GM19455 (cell line): ENCODE data around the gene TNS4.

Source experiments
- ATAC-seq: cut with Tn5 transposase; IDR thresholded peaks from one replicate; pipeline ENCODE4 v1.9.1; 2021; ENCODE audit not compliant: unreplicated experiment

TNS4 gene

GRCh38 chr17:40473573-40474365, 27.7 kb downstream of the TNS4 start:
- no peak for ATAC-seq

DNA sequence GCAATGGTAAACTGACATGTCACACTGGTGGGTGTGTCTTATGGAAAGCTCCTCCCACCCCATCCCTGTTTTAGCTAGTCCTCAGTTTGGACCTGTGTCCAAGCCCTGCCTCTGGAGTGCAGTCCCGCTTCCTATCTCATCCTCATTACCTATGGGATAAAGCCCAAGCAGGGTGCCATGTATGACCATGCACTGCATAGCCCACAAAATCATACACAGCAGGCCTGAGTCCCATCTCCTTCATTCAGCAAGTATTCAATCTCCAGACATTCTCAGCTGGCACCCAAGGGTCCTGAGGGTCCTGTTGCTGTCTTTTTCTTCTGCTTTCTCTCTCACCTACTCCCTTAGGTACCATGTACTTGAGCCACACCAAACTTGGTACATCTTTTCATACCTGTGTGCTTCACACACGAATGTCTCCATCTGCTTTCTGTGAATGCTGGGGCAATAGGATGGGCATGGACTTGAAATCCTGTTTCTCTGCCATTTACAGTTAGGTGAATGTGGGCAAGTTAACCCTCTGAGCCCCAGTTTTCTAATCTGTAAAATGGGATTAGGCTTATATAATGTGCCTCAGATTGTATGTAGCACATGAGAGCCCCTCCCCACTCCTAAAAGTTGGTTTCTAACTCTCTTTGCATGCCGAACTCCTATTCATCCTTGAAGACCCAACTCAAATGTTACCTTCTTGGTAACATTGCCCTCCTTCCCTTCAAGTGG, 28.5 kb downstream of the TNS4 start:
- no peak for ATAC-seq

GRCh38 chr17:40471846-40472732, 29.3 kb downstream of the TNS4 start:
- no peak for ATAC-seq

- ATAC-seq = no peak
These were observed 30.2 kb downstream of the TNS4 start for GRCh38 chr17:40470932-40471828.

- no peak for ATAC-seq
These were observed 31.4 kb downstream of the TNS4 start for GRCh38 chr17:40469805-40470675.

GRCh38 chr17:40468560-40468959, 32.9 kb downstream of the TNS4 start:
- ATAC-seq = no peak

DNA sequence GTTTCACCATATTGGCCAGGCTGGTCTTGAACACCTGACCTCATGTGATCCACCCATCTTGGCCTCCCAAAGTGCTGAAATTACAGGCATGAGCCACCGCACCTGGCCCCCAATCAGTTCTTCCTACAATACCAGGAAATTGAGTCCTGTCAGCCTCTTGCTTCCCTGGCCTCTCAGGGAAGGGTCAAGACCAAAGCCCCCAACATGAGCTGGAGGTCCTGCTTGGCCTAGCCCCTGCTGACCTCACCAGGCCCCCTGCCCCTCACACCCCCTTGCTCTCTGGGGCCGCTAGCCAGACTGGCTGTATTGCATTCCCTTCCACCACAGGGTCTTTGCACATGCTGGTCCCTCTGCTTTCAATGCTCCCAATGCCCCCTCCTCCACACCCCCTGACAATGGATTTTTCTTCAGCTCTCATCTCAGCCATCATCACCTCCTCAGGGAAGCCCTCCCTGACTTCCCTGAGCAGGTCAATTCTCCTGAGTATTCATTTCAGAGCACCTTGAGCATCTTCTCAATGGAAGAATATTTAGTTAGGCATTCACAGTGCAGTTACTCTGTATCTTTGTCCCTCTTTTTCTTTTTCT, 34.0 kb downstream of the TNS4 start:
- ATAC-seq = no peak

DNA sequence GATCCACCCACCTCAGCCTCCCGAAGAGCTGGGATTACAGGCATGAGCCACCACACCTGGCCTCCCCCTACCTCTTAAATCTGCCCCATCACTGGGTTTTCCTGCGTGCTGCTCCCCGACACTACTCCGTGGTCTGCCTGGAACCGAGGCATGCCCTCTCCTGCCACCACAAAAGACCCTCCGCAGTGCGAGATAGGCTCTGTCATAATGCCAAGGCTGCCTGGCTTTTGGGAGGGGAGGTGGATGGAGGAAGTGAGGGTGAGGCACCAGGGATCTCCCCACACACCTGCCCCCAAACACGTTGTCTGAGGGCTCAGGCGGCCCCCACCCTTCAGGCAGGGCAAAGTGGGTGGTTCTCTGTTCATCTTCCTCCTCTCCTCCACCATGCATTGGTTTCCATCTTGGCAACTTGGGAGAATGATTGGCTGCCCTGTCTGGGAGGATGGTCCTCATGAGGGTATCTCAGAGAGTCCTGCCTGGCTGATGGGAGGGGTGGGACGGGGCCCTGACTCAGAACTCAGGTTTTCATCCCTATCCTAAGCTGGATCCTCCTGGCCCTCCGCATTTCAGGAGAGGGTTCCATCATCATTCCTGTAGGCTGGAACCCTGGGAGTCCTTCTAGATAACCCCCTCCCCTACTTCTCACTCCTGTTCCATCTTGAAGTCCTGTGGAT, 35.0 kb downstream of the TNS4 start:
- ATAC-seq = no peak

DNA sequence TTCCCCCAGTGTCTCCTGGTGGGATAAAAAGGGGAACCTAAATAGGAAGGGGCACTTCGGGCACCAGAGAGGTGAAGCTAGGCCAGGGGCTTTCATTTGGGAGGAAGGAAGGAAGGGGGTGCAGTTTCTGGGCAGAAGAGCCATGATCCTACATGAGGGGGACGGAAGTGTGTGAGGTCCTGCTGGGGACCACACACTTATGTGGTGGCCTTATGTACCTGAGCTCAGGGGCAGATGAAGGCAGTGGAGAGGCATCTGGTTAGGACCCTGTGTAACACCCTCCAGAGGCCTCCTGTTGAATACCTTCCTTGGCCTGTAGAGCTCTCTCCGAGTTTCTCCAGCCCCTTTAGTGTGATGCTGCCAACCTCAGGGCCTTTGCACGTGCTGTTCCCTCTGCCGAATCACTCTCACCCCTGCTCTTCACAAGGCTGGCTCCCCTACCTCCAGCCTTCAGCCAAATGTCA, 37.0 kb downstream of the TNS4 start:
- no peak for ATAC-seq

DNA sequence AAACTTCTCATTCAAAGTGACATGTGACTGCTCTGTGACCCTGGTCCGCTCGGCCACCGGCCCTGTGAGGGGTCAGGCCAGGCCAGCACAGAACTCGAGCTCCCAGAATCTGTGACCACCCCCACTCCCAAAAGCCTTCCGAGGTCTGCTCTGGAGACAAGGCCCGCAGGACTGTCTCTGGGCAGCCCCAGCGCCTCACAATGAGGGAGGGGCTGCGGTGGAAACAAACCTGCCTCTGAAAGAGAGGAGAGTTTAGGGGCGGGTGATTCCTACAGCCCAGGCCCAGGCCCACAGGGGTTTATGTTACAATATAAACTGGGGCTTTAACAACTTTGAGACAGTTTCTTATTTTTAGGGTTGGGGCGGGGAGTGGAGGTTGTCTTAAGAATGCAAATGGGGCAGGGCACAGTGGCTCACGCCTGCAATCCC, 38.3 kb downstream of the TNS4 start:
- no peak for ATAC-seq

DNA sequence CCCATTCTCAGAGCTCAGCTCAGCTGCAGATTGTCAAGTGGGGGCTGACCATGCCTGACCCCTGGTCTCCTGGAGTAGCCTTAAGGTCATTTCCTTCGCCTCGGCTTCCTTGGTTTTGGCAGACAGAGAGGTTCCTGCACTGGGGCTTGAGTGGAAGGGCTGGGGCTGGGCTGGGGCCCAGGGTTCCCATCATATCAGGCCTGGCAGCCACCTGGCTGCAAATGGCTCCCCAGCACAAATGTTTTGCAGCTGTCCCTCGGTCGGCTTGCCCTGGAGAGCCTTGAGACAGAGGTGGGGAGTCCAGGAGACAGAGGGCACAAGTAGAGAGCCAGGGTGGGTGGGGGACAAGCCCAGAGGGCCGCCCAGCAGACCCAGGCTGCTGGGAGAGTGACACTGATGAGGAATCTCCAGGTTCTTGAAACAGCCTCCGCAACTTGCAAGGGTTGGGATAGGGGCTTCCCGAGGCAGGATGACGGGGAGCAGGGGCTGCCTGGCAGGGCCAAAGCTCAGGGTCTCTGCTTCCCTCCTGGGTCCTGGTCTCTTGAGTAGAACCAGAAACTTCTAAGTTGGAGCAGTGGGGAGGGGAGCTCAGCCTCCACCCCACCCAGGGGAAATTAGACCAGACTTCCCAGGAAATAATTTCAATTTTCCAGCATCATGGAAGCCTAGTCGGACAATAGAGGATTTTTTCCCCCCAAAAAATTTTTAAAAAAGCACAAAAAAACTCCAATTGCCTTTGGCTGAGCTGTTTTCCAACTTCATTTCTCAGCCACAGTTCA, 38.9 kb downstream of the TNS4 start:
- no peak for ATAC-seq

DNA sequence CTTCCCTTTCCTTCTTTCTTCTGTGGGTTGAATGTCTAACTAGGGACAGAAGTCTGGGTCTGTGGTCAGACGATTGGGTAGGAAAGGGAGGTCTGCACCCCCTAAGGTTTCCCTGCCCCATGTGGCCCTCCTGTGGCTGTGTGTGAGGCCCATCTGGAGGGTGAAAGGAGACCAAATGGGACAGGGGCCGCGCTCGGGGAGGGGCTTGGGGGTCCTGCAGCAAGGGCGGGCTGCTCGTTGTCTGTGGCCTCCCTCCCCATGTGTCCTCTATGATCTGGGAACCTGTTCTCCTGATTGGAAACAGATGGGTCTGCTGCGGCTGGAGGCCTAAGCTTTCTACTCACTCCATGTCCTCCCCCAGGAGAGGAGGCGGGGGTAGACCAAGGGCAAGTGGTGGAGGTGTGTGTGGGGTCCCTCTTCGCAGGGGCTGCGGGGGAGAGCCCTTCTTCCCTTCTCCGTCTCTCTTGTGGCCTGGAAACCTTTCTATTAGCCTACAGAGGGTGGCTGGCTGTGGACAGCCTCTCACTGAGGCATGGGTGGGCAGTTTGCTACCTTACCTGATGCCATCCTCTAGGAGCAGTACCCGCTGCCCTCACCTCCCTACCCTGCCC, 39.6 kb downstream of the TNS4 start:
- ATAC-seq = no peak

- ATAC-seq = no peak
These were observed 40.3 kb downstream of the TNS4 start for GRCh38 chr17:40460968-40461731.

GRCh38 chr17:40460604-40460967, 40.8 kb downstream of the TNS4 start:
- ATAC-seq = no peak

GRCh38 chr17:40459636-40460603, 41.5 kb downstream of the TNS4 start:
- no peak for ATAC-seq
